ENCODE results near the gene SLC8A3. TPM values are rescaled to one million over a fixed set of nuclear protein-coding genes. Genes with fewer than 3 reads are reported as not detected.

SLC8A3 gene
- total RNA-seq, 2 donors from 2014 or later = 0.09 TPM; not detected in 1

- H3K9ac ChIP-seq (ENCODE audit: extremely low read depth, low read length, poor library complexity, severe bottlenecking) = no peak overlapping the region
- Mint-ChIP-seq H3K36me3 (ENCODE audit: low read depth) (no peaks in the 10 kb centered on the region), H3K27me3 (ENCODE audit: insufficient read depth) (peaks cover 38% of the 10 kb centered on the region), H3K9me3 (no peaks in the 10 kb centered on the region), H3K4me1 (no peaks in the 10 kb centered on the region), H3K4me3 (no peak overlapping the region), H3K27ac (no peak overlapping the region)
- no peaks in the 10 kb centered on the region for H3K36me3 ChIP-seq (ENCODE audit: control insufficient read depth, insufficient read depth, low read length)
- no peak for DNase-seq
- H3K27ac ChIP-seq (ENCODE audit: low read depth, low read length) = no peak overlapping the region
- TF ChIP-seq CTCF (conservative IDR thresholded peaks at IDR 0.05) = no peak
- no peaks in the 10 kb centered on the region for H3K9me3 ChIP-seq (ENCODE audit: control insufficient read depth, low read length)
- no peak overlapping the region for H3K4me3 ChIP-seq (ENCODE audit: low read length)
- 89 to 100% methylated on average over 2 to 4 of the region's 4 CpGs for WGBS, 2 experiments (ENCODE audit: insufficient coverage in 1 of 2, insufficient read length in 1 of 2)
- no peaks in the 10 kb centered on the region for H3K4me1 ChIP-seq (ENCODE audit: control insufficient read depth, insufficient read depth, low read length)
- H3K27me3 ChIP-seq (ENCODE audit: control insufficient read depth, insufficient read depth, low read length, poor library complexity, severe bottlenecking) = peaks cover 17% of the 10 kb centered on the region
Measured at GRCh38 chr14:70168406-70168805, 20.3 kb downstream of the SLC8A3 start.

GRCh38 chr14:70166530-70167203, 22.1 kb downstream of the SLC8A3 start:
- Histone ChIP-seq H3K27me3 (ENCODE audit: control insufficient read depth, insufficient read depth, low read length, poor library complexity, severe bottlenecking) (peaks cover 17% of the 10 kb centered on the region), H3K9ac (ENCODE audit: extremely low read depth, low read length, poor library complexity, severe bottlenecking) (no peak overlapping the region), H3K27ac (ENCODE audit: low read depth, low read length) (no peak overlapping the region), H3K9me3 (ENCODE audit: control insufficient read depth, low read length) (no peaks in the 10 kb centered on the region), H3K36me3 (ENCODE audit: control insufficient read depth, insufficient read depth, low read length) (no peaks in the 10 kb centered on the region), H3K4me3 (ENCODE audit: low read length) (no peak overlapping the region), H3K4me1 (ENCODE audit: control insufficient read depth, insufficient read depth, low read length) (no peaks in the 10 kb centered on the region)
- peaks cover 33% of the 10 kb centered on the region for H3K27me3 Mint-ChIP-seq (ENCODE audit: insufficient read depth)
- no peak overlapping the region for H3K4me3 Mint-ChIP-seq
- no peaks in the 10 kb centered on the region for H3K36me3 Mint-ChIP-seq (ENCODE audit: low read depth)
- no peak for TF ChIP-seq CTCF (conservative IDR thresholded peaks at IDR 0.05)
- no peak for DNase-seq
- no peak overlapping the region for H3K27ac Mint-ChIP-seq
- H3K4me1 Mint-ChIP-seq = no peaks in the 10 kb centered on the region
- 92 to 94% methylated on average over 4 to 9 of the region's 9 CpGs for WGBS, 2 experiments (ENCODE audit: insufficient coverage in 1 of 2, insufficient read length in 1 of 2)
- no peaks in the 10 kb centered on the region for H3K9me3 Mint-ChIP-seq

- Mint-ChIP-seq H3K4me1 (no peaks in the 10 kb centered on the region), H3K4me3 (no peak overlapping the region), H3K9me3 (no peaks in the 10 kb centered on the region), H3K27ac (no peak overlapping the region), H3K27me3 (ENCODE audit: insufficient read depth) (peaks cover 25% of the 10 kb centered on the region), H3K36me3 (ENCODE audit: low read depth) (no peaks in the 10 kb centered on the region)
- 95 to 97% methylated on average over 4 of the region's 4 CpGs for whole genome bisulfite sequencing, 2 experiments (ENCODE audit: insufficient coverage in 1 of 2, insufficient read length in 1 of 2)
- no peak for TF ChIP-seq CTCF (conservative IDR thresholded peaks at IDR 0.05)
- no peaks in the 10 kb centered on the region for H3K4me1 ChIP-seq (ENCODE audit: control insufficient read depth, insufficient read depth, low read length)
- H3K27ac ChIP-seq (ENCODE audit: low read depth, low read length) = no peak overlapping the region
- no peaks in the 10 kb centered on the region for H3K36me3 ChIP-seq (ENCODE audit: control insufficient read depth, insufficient read depth, low read length)
- no peaks in the 10 kb centered on the region for H3K9me3 ChIP-seq (ENCODE audit: control insufficient read depth, low read length)
- H3K4me3 ChIP-seq (ENCODE audit: low read length) = no peak overlapping the region
- DNase-seq = no peak
- no peak overlapping the region for H3K9ac ChIP-seq (ENCODE audit: extremely low read depth, low read length, poor library complexity, severe bottlenecking)
- H3K27me3 ChIP-seq (ENCODE audit: control insufficient read depth, insufficient read depth, low read length, poor library complexity, severe bottlenecking) = peaks cover 12% of the 10 kb centered on the region
Measured at GRCh38 chr14:70162358-70162757, 26.4 kb downstream of the SLC8A3 start.

Data from endodermal cell (in vitro differentiated cells).